Loucy (cell line): Measurements from ENCODE around the gene STOM.

Source experiments
- H2AFZ ChIP-seq: fragments of 200-600 bp; sonication (generic); 2 replicates; pipeline ENCODE4 v1.6.0; 2016; ENCODE audit warnings: antibody characterized with exemption, mild to moderate bottlenecking, low read length, moderate library complexity
- H3F3A ChIP-seq: fragments of 200-600 bp; 2 replicates; pipeline ENCODE4 v1.6.0; 2016; ENCODE audit warnings: antibody characterized with exemption, low read depth, mild to moderate bottlenecking
- H3K27me3 ChIP-seq: fragments of 200-600 bp; sonication (generic); 2 replicates; pipeline ENCODE4 v1.6.1; 2014; ENCODE audit warnings: low read length, mild to moderate bottlenecking; ENCODE audit not compliant: insufficient read depth, poor library complexity, severe bottlenecking
- H3K36me3 ChIP-seq: fragments of 200-600 bp; sonication (generic); 2 replicates; pipeline ENCODE4 v1.6.1; 2016; ENCODE audit warnings: low read length; ENCODE audit not compliant: insufficient read depth
- H3K4me1 ChIP-seq: fragments of 200-600 bp; sonication (generic); 2 replicates; pipeline ENCODE4 v1.5.1; 2014; ENCODE audit warnings: low read length, mild to moderate bottlenecking; ENCODE audit not compliant: insufficient read depth, poor library complexity, severe bottlenecking
- H3K4me2 ChIP-seq: fragments of 200-600 bp; sonication (generic); 2 replicates; pipeline ENCODE4 v1.6.0; 2014; ENCODE audit warnings: antibody characterized with exemption, low read length, low read depth, mild to moderate bottlenecking; ENCODE audit not compliant: poor library complexity, severe bottlenecking
- H3K4me3 ChIP-seq: fragments of 200-600 bp; sonication (generic); 2 replicates; pipeline ENCODE4 v1.5.1; 2014; ENCODE audit warnings: low read length, mild to moderate bottlenecking, mixed read lengths; ENCODE audit not compliant: poor library complexity, severe bottlenecking
- H3K79me2 ChIP-seq: fragments of 200-600 bp; sonication (generic); 2 replicates; pipeline ENCODE4 v1.6.1; 2014; ENCODE audit warnings: low read length; ENCODE audit not compliant: insufficient read depth
- H3K9ac ChIP-seq: fragments of 200-600 bp; sonication (generic); 2 replicates; pipeline ENCODE4 v1.6.0; 2014; ENCODE audit warnings: mild to moderate bottlenecking, low read depth, low read length, moderate library complexity; ENCODE audit not compliant: poor library complexity, severe bottlenecking
- H3K9me2 ChIP-seq: fragments of 200-600 bp; sonication (generic); replicated peaks from 2 replicates; pipeline ENCODE4 v1.6.1; 2016; ENCODE audit warnings: low read depth, low read length, mixed read lengths
- H3K9me3 ChIP-seq: fragments of 200-600 bp; sonication (generic); 2 replicates; pipeline ENCODE4 v1.6.1; 2014; ENCODE audit warnings: mild to moderate bottlenecking, antibody characterized with exemption, low read length, low read depth; ENCODE audit not compliant: insufficient read depth
- H4K20me1 ChIP-seq: fragments of 200-600 bp; sonication (generic); 2 replicates; pipeline ENCODE4 v1.6.0; 2014; ENCODE audit warnings: antibody characterized with exemption, low read length, mild to moderate bottlenecking; ENCODE audit not compliant: insufficient read depth, poor library complexity, severe bottlenecking
- EZH2phosphoT487 ChIP-seq: fragments of 200-600 bp; IDR thresholded peaks from 2 replicates; pipeline ENCODE4 v1.6.1; 2018; ENCODE audit warnings: antibody characterized with exemption, mild to moderate bottlenecking, moderate library complexity, borderline replicate concordance
- TF ChIP-seq, protein P1 (sequence below): fragments of 200-600 bp; sonication (generic); conservative IDR thresholded peaks from 2 replicates; pipeline ENCODE4 v1.5.1; 2014; ENCODE audit warnings: mild to moderate bottlenecking, antibody characterized with exemption, low read length

Gene STOM

DNA sequence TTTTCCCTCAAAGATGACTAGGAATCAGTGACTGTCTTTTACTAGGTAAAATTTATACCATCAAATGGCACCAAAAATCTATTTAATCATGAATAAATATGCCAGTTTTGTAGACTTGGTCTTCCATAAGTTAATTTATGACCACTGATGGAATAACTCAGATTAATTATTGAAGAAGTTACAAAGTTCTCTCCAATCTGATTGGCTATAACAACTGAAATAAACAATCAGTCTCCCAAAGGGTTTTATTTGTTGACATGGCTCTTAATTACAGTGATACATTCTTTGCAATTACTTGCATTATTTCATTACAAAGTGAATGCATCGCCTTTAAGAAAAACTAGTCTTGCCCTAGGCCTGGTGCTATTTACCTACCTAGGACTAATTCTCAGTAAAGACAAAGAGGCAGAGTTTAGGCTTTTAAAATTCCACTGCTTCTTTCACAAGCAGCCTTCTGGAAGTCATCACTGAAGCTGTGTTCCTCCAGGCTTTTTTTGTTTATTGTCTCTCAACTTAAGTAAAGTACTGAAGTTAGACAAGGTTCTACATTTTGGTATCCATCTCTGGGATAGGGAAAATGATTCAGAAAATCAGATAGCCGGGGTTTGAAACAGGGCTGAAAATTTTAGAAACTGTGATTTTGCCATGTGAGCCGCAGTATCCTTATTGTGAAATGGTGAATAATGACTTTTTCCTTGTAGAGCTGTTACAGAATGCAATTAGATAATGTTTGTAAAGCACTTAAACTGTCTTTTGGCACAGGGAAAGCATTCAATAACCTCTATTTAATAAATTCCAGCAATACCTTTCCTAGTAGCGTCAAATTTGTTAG is 2.5 kb downstream of the STOM start:
- H3K9me3 ChIP-seq = no peaks in the 10 kb centered on the region
- no peaks in the 10 kb centered on the region for H3K27me3 ChIP-seq
- H3K4me1 ChIP-seq = peaks cover 5% of the 10 kb centered on the region
- H3K9me2 ChIP-seq = no peaks in the 10 kb centered on the region
- no peaks in the 10 kb centered on the region for H4K20me1 ChIP-seq
- H3F3A ChIP-seq = 0 out of 2 replicates have a peak, but pooled peaks cover 5% of the 10 kb centered on the region
- H3K79me2 ChIP-seq = no peaks in the 10 kb centered on the region
- no peak overlapping the region for H3K4me3 ChIP-seq
- no peak overlapping the region for H3K4me2 ChIP-seq
- H2AFZ ChIP-seq = no peak overlapping the region
- H3K9ac ChIP-seq = no peak overlapping the region
- H3K36me3 ChIP-seq = no peaks in the 10 kb centered on the region
- no peak for TF ChIP-seq EZH2phosphoT487
- TF ChIP-seq, protein P1, sequence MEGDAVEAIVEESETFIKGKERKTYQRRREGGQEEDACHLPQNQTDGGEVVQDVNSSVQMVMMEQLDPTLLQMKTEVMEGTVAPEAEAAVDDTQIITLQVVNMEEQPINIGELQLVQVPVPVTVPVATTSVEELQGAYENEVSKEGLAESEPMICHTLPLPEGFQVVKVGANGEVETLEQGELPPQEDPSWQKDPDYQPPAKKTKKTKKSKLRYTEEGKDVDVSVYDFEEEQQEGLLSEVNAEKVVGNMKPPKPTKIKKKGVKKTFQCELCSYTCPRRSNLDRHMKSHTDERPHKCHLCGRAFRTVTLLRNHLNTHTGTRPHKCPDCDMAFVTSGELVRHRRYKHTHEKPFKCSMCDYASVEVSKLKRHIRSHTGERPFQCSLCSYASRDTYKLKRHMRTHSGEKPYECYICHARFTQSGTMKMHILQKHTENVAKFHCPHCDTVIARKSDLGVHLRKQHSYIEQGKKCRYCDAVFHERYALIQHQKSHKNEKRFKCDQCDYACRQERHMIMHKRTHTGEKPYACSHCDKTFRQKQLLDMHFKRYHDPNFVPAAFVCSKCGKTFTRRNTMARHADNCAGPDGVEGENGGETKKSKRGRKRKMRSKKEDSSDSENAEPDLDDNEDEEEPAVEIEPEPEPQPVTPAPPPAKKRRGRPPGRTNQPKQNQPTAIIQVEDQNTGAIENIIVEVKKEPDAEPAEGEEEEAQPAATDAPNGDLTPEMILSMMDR = no peak

DNA sequence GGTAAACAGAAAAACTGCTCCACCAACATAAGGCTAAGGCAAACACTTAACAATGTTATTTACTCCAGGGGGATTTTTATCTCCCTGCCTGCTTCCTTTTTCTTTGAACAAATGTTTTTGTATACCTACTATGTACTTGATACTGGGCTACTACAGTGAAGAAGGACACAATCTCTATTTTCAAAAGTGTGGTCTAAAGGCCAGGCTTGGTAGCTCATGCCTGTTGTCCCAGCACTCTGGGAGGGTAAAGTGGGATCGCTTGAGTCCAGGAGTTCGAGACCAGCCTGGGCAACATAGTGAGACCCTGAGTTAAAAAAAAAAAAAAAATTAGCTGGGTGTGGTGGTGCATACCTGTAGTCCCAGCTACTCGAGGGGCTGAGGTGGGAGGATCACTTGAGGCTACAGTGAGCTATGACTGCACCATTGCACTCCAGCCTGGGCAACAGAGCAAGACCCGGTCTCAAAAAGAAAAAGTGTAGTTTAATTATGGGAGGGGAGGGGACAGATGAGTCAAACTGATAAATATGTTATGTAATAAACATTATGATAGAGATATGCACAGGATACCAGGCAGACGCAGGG is 3.3 kb downstream of the STOM start:
- Histone ChIP-seq H2AFZ (no peak overlapping the region), H3K79me2 (no peaks in the 10 kb centered on the region), H3K36me3 (no peaks in the 10 kb centered on the region), H3F3A (0 out of 2 replicates have a peak, but pooled peaks cover 5% of the 10 kb centered on the region), H3K9me3 (no peaks in the 10 kb centered on the region), H3K4me1 (peaks cover 5% of the 10 kb centered on the region), H3K4me3 (no peak overlapping the region), H3K4me2 (no peak overlapping the region), H3K9ac (no peak overlapping the region), H3K27me3 (no peaks in the 10 kb centered on the region), H4K20me1 (no peaks in the 10 kb centered on the region), H3K9me2 (no peaks in the 10 kb centered on the region)
- TF ChIP-seq, protein P1 = no peak
- TF ChIP-seq EZH2phosphoT487 = no peak

DNA sequence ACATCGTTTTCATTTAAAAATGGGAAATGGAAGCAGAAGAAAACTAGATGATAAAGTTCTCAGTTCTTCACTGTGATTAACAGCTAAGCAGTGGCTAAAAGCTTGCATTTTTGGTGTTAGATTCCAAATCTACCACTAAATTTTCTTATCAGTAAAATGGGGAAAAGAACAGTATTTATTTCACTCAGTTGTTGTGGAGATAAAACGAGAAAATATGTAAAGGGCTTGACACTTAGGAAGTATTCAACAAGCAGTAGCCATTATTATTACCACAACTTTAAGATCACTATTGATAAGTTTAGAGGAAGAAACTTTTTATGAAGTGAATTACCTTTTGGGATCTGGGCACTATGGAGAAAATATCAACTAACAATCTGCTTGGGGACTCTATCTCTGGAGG is 4.5 kb downstream of the STOM start:
- Histone ChIP-seq H3K9me2 (no peaks in the 10 kb centered on the region), H2AFZ (no peak overlapping the region), H3K9ac (no peak overlapping the region), H4K20me1 (no peaks in the 10 kb centered on the region), H3K4me3 (no peak overlapping the region), H3F3A (0 out of 2 replicates have a peak, but pooled peaks cover 5% of the 10 kb centered on the region), H3K4me1 (peaks cover 10% of the 10 kb centered on the region), H3K4me2 (no peak overlapping the region), H3K9me3 (no peaks in the 10 kb centered on the region), H3K27me3 (no peaks in the 10 kb centered on the region), H3K36me3 (no peaks in the 10 kb centered on the region), H3K79me2 (no peaks in the 10 kb centered on the region)
- no peak for TF ChIP-seq EZH2phosphoT487
- TF ChIP-seq, protein P1 = no peak
